GM19193 (cell line): ENCODE data around the gene NACC1.

ENCODE experiments used
- POLR2A ChIP-seq: IDR thresholded peaks from 4 replicates; pipeline ENCODE4 v1.6.1; 2011; ENCODE audit not compliant: insufficient read depth, insufficient read length; ENCODE audit errors: extremely low read depth

The NACC1 gene

DNA sequence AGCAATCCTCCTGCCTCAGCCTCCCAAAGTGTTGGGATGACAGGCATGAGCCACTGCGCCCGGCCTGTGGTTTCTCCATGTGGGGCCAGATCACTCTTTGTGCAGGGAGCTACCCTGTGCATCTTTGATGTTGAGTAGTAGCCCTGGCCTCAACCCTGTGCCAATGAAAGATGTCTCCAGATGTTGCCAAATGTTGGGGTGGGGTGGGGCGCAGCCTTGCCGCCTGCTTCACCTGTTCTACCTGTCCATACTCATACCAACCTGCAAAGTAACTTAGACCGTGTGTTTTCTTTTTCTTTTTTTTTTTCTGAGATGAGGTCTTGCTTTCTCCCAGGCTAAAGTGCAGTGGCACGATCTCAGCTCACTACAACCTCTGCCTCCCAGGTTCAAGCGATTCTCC, 53.1 kb downstream of the NACC1 start:
- no peak for TF ChIP-seq POLR2A

DNA sequence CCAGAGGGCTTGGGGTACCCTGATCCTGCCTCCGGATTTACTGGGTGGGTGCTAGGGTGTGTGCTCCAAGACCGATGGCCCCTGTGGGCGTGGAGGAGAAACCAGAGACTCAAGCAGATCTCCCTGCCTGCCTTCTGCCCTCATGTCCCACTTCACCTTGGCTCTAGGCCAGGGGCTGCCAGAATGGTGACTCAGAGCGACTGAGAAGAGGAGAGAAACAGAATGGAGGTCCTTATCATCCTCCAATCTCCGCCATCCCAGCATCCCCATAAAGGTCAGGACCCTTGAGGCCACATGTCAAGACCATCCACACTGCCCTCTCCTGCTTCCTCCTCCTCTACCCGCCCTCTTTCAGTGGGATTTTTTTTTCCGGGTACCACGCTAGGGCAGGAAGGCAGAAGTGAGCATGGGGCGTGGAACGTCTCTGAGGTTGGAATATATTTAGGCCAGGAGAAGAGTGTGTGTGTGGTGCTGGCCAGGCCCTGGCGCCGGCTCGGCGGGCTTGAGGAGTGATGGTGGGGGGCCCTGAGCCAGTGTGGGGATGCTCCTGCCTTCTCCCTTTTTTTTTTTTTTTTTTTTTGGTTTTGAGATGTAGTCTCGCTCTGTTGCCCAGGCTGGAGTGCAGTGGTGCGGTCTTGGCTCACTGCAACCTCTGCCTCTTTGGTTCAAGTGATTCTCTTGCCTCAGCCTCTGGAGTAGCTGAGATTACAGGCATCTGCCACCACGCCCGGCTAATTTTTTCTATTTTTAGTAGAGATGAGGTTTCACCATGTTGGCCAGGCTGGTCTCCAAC, 54.5 kb downstream of the NACC1 start:
- no peak for TF ChIP-seq POLR2A

DNA sequence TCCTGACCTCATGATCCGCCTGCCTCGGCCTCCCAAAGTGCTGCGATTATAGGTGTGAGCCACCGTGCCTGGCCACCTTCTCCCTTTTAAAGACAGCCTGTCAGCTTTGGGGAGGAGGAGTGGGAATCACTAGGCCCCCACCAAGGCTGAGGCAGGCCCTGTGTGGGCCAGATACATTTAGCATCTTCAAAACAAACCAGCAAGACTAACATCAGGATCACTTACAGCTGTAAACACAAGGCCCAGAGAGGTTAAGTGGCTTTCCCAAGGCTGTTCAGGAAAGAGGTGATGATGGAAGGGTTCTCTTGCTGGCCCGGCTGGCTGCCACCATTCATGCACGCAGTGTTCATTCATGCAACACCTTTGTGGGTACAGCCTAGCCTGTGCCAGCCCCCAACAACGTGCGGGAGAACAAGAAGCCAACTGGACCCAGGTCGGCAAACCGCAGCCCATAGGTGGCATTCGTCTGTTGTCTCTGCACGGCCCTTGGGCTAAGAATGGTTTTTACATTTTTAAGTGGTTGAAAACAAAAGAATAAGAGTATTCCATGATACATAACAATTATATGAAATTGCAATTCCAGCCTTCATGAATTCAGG, 55.2 kb downstream of the NACC1 start:
- no peak for TF ChIP-seq POLR2A

DNA sequence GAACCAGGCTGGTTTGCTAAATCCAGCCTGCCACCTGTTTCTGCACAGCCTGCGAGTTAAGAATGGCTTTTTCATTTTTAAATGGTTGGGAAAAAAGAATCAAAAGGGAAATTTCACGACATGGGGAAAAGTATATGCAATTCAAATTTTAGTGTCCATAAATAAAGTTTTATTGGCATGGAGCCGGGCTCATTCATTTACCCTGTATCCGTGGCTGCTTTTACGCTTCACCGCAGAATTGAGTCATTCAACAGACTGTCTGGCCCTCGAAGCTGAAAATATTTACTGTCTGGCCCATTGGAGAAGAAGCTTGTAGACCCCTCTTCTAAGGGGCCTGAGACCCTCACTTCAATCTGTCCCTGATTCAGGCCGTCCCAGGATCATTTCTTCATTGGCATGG, 58.3 kb downstream of the NACC1 start:
- no peak for TF ChIP-seq POLR2A

DNA sequence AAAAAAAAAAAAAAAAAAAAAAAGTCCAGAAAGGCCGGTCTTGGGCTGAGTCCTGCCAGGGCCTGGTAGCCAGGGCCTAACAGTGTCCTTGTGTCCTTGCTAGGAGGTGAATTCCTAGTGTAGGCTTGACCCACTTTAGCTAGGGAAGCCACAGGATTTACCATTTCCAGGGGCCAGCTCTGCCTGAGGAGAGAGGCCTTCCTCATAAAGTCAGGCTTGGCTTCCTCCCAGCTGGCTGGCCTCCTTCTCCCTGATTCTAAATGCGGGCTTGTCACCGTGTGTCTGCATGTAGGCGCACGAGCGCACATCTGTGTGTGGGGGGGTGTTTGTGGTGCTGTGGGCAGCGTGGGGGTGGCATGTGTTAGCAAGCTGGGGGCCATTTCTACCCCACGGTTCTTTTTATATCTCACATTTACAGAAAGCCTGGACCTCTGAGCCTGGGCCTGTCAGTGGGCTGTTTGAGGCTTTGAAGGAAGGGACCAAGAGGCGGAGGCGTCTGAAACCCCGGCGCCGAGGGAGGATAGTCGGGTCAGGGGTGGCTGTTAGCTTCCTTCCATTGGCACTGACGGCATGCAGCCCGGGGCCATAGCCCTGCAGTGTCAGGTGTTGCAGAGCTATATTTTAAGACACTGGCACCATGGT, 63.8 kb downstream of the NACC1 start:
- no peak for TF ChIP-seq POLR2A

DNA sequence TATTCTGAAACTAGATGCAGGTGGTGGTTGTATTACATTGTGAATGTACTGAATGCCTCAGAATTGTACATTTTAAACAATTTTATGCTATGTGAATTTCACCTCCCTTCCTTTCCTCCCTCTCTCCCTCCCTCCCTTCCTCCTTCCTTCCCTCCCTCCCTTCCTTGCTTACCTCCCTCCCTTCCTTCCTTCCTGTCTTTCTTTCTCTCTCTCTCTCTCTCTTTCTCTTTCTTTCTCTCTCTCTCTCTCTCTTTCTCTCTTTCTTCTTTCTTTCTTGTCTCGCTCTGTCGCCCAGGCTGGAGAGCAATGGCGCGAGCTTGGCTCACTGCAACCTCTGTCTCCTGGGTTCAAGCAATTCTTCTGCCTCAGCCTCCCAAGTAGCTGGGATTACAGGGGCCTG, 69.4 kb downstream of the NACC1 start:
- TF ChIP-seq POLR2A, result no peak

DNA sequence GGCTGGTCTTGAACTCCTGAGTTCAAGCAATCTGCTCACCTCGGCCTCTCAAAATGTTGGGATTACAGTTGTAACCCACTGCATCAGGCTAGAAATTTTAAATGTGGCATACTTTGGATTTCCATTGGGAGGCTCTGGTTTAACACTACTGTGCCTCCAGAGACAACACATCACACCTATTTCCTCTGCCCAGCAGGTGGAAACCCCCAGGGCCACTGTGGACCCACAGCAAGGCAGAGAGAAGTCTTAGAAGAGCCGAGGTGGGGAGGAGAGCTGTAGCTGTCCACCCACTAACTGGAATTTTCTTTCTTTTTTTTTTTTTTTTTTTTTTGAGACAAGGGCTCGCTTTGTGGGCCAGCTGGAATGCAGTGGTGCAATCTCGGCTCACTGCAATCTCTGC, 71.5 kb downstream of the NACC1 start:
- no peak for TF ChIP-seq POLR2A
